Endodermal cell (in vitro differentiated cells): ENCODE results near the gene USP37. TPM values are rescaled to one million over a fixed set of nuclear protein-coding genes. Genes with fewer than 3 reads are reported as not detected.

Source experiments
- DNase-seq: peaks from one replicate; pipeline ENCODE4 v3.0.0-alpha.2; 2017
- H3K27ac ChIP-seq: 2 replicates; pipeline ENCODE4 v1.5.1; 2013; ENCODE audit warnings: mild to moderate bottlenecking, low read depth, low read length, moderate library complexity
- H3K27me3 ChIP-seq: 2 replicates; pipeline ENCODE4 v1.6.1; 2013; ENCODE audit warnings: mild to moderate bottlenecking, low read length, moderate library complexity; ENCODE audit not compliant: insufficient read depth, control insufficient read depth, poor library complexity, severe bottlenecking
- H3K36me3 ChIP-seq: 2 replicates; pipeline ENCODE4 v1.7.0; 2013; ENCODE audit warnings: mild to moderate bottlenecking, low read length, moderate library complexity; ENCODE audit not compliant: control insufficient read depth, insufficient read depth
- H3K4me1 ChIP-seq: one replicate; pipeline ENCODE4 v1.7.0; 2013; ENCODE audit warnings: low read length; ENCODE audit not compliant: control insufficient read depth, insufficient read depth
- H3K4me3 ChIP-seq: 2 replicates; pipeline ENCODE4 v1.5.1; 2013; ENCODE audit warnings: mild to moderate bottlenecking, low read length, moderate library complexity
- H3K9ac ChIP-seq: 2 replicates; pipeline ENCODE4 v1.6.1; 2013; ENCODE audit warnings: mild to moderate bottlenecking, low read length, moderate library complexity; ENCODE audit not compliant: poor library complexity, severe bottlenecking; ENCODE audit errors: extremely low read depth
- H3K9me3 ChIP-seq: 2 replicates; pipeline ENCODE4 v1.6.1; 2013; ENCODE audit warnings: mild to moderate bottlenecking, low read length, moderate library complexity; ENCODE audit not compliant: control insufficient read depth
- H3K27ac Mint-ChIP-seq: 2 replicates; pipeline ENCODE4 v1.8.0; 2020; ENCODE audit warnings: mixed read lengths
- H3K27me3 Mint-ChIP-seq: 2 replicates; pipeline ENCODE4 v1.8.0; 2021; ENCODE audit warnings: mild to moderate bottlenecking, mixed read lengths; ENCODE audit not compliant: insufficient read depth
- H3K36me3 Mint-ChIP-seq: 2 replicates; pipeline ENCODE4 v1.8.0; 2020; ENCODE audit warnings: low read depth, mixed read lengths
- H3K4me1 Mint-ChIP-seq: 2 replicates; pipeline ENCODE4 v1.8.0; 2020; ENCODE audit warnings: mixed read lengths
- H3K4me3 Mint-ChIP-seq: 2 replicates; pipeline ENCODE4 v1.8.0; 2020; ENCODE audit warnings: mild to moderate bottlenecking, moderate library complexity, mixed read lengths
- H3K9me3 Mint-ChIP-seq: 2 replicates; pipeline ENCODE4 v1.8.0; 2020; ENCODE audit warnings: mild to moderate bottlenecking, mixed read lengths
- CTCF ChIP-seq: fragments of 200-600 bp; sonication (generic); conservative IDR thresholded peaks from 2 replicates; pipeline ENCODE4 v1.5.0; 2021; ENCODE audit warnings: antibody characterized with exemption, mild to moderate bottlenecking
- WGBS, 2 experiments: methylation state at CpG; one replicate each; pipeline versions ENCODE4 v1.1.5 to v1.1.7; 2013; ENCODE audit warnings: missing lambda C conversion rate in 2 of 2, mixed read lengths in 1 of 2; ENCODE audit not compliant: insufficient coverage in 1 of 2, insufficient read length in 1 of 2; 5-methylcytosine and 5-hydroxymethylcytosine counted together
- total RNA-seq, 2 donors: library from RNA; stranded (reverse); fragmentation: NEBNext Ultra II Directional in 1 of 2; extraction: Animal tissue kit (Norgen Biotek cat#: 25700) in 1 of 2; gene quantifications; 2 replicates in 1 of 2; 3 replicates in 1 of 2; pipeline ENCODE4 v1.2.1, GENCODE V29; 2021

Gene USP37
- total RNA-seq, 2 donors from 2014 or later = 23.2 to 24.0 TPM

- H3K9me3 ChIP-seq = peaks cover 18% of the 10 kb centered on the region
- H3K27ac ChIP-seq = no peak overlapping the region
- no peak overlapping the region for H3K9ac ChIP-seq
- H3K4me1 ChIP-seq = no peaks in the 10 kb centered on the region
- H3K27me3 ChIP-seq = no peaks in the 10 kb centered on the region
- H3K36me3 ChIP-seq = peaks cover 77% of the 10 kb centered on the region
- WGBS, 2 experiments = 100% methylated on average over 1 of the region's 1 CpG
- Mint-ChIP-seq H3K9me3 (peaks cover 13% of the 10 kb centered on the region), H3K27me3 (no peaks in the 10 kb centered on the region), H3K4me3 (no peak overlapping the region), H3K27ac (no peak overlapping the region), H3K36me3 (peaks cover 64% of the 10 kb centered on the region), H3K4me1 (no peaks in the 10 kb centered on the region)
- TF ChIP-seq CTCF = no peak
- DNase-seq = no peak
- no peak overlapping the region for H3K4me3 ChIP-seq
Observed at GRCh38 chr2:218458598-218458997, 109.6 kb downstream of the USP37 start.

GRCh38 chr2:218456849-218457248, 111.3 kb downstream of the USP37 start:
- Histone ChIP-seq H3K4me3 (no peak overlapping the region), H3K4me1 (no peaks in the 10 kb centered on the region), H3K36me3 (peaks cover 72% of the 10 kb centered on the region), H3K9ac (no peak overlapping the region), H3K27me3 (no peaks in the 10 kb centered on the region), H3K27ac (no peak overlapping the region), H3K9me3 (peaks cover 18% of the 10 kb centered on the region)
- no peak for DNase-seq
- H3K27ac Mint-ChIP-seq = no peak overlapping the region
- no peak for TF ChIP-seq CTCF
- H3K36me3 Mint-ChIP-seq = peaks cover 60% of the 10 kb centered on the region
- H3K4me1 Mint-ChIP-seq = no peaks in the 10 kb centered on the region
- no peak overlapping the region for H3K4me3 Mint-ChIP-seq
- H3K9me3 Mint-ChIP-seq = peaks cover 13% of the 10 kb centered on the region
- H3K27me3 Mint-ChIP-seq = no peaks in the 10 kb centered on the region
- 92% methylated on average over 3 of the region's 3 CpGs; no CpG with 5 or more reads in 1 of the 2 experiments for WGBS, 2 experiments

- Mint-ChIP-seq H3K9me3 (peaks cover 13% of the 10 kb centered on the region), H3K36me3 (peaks cover 72% of the 10 kb centered on the region), H3K4me3 (no peak overlapping the region), H3K27me3 (no peaks in the 10 kb centered on the region), H3K4me1 (no peaks in the 10 kb centered on the region), H3K27ac (no peak overlapping the region)
- peaks cover 85% of the 10 kb centered on the region for H3K36me3 ChIP-seq
- H3K4me1 ChIP-seq = no peaks in the 10 kb centered on the region
- no peak for TF ChIP-seq CTCF
- H3K4me3 ChIP-seq = no peak overlapping the region
- H3K9me3 ChIP-seq = peaks cover 18% of the 10 kb centered on the region
- no peaks in the 10 kb centered on the region for H3K27me3 ChIP-seq
- no peak for DNase-seq
- H3K9ac ChIP-seq = no peak overlapping the region
- no peak overlapping the region for H3K27ac ChIP-seq
- 82% methylated on average over 1 of the region's 1 CpG; no CpG with 5 or more reads in 1 of the 2 experiments for WGBS, 2 experiments
Observed at GRCh38 chr2:218452079-218452478, 116.1 kb downstream of the USP37 start.
